HG03064 (cell line): ENCODE results near the gene SLF2.
"Not testable (repeated sequence)": the region's sequence is repeated elsewhere in the genome, so short reads cannot be mapped to it uniquely, and the experiment has no call there.

ENCODE experiments used
- ATAC-seq: cut with Tn5 transposase; IDR thresholded peaks from one replicate; pipeline ENCODE4 v1.9.1; 2021; ENCODE audit warnings: low read depth; ENCODE audit not compliant: unreplicated experiment

Gene SLF2

GRCh38 chr10:100943508-100943907, 30.7 kb downstream of the SLF2 start:
- no peak for ATAC-seq

- no peak for ATAC-seq
Measured at GRCh38 chr10:100945754-100946153, 33.0 kb downstream of the SLF2 start.

GRCh38 chr10:100948916-100949315, 36.2 kb downstream of the SLF2 start:
- no peak for ATAC-seq

- ATAC-seq = no peak
Measured at GRCh38 chr10:100960251-100960650, 47.5 kb downstream of the SLF2 start.

- ATAC-seq = no peak
Measured at GRCh38 chr10:100962351-100963080, 49.8 kb downstream of the SLF2 start.

- no peak for ATAC-seq
Measured at GRCh38 chr10:100963826-100964225, 51.1 kb downstream of the SLF2 start.

- ATAC-seq = no peak
Measured at GRCh38 chr10:100965820-100966219, 53.1 kb downstream of the SLF2 start.

GRCh38 chr10:100966887-100967286, 54.1 kb downstream of the SLF2 start:
- no peak for ATAC-seq

GRCh38 chr10:100967332-100967731, 54.6 kb downstream of the SLF2 start:
- no peak for ATAC-seq

GRCh38 chr10:100968062-100968736, 55.4 kb downstream of the SLF2 start:
- ATAC-seq = no peak

GRCh38 chr10:100968863-100969186, 56.1 kb downstream of the SLF2 start:
- ATAC-seq = no peak

- ATAC-seq = no peak
Measured at GRCh38 chr10:100969187-100970075, 56.7 kb downstream of the SLF2 start, which contains the start of gene SEMA4G. TSS of gene SEMA4G (plus strand) at chr10:100969504. CDS start at chr10:100972913, 3,409 bp downstream.

GRCh38 chr10:100970076-100970913, 57.5 kb downstream of the SLF2 start:
- no peak for ATAC-seq

- ATAC-seq = no peak
Measured at GRCh38 chr10:100970914-100971811, 58.4 kb downstream of the SLF2 start.

- ATAC-seq = no peak
Measured at GRCh38 chr10:100972115-100972903, 59.5 kb downstream of the SLF2 start.

- ATAC-seq = no peak
Measured at GRCh38 chr10:100972904-100973535, 60.3 kb downstream of the SLF2 start.

GRCh38 chr10:100975397-100975796, 62.6 kb downstream of the SLF2 start:
- ATAC-seq = not testable (repeated sequence)

GRCh38 chr10:100976906-100977305, 64.1 kb downstream of the SLF2 start:
- no peak for ATAC-seq
